Muscle layer of colon (tissue), 2 donors: Measurements from ENCODE around the gene CXADR.

Experiments
- H3K27ac ChIP-seq: one replicate; pipeline ENCODE4 v1.7.0; 2013; ENCODE audit warnings: low read depth, mild to moderate bottlenecking, low read length, moderate library complexity
- H3K27me3 ChIP-seq, 2 donors: one replicate each; pipeline ENCODE4 v1.7.0; 2013; ENCODE audit warnings: low read length in 2 of 2, mild to moderate bottlenecking in 2 of 2; ENCODE audit not compliant: insufficient read depth in 2 of 2, control insufficient read depth in 1 of 2
- H3K36me3 ChIP-seq: one replicate; pipeline ENCODE4 v1.7.0; 2013; ENCODE audit warnings: mild to moderate bottlenecking, low read length; ENCODE audit not compliant: insufficient read depth
- H3K4me1 ChIP-seq: one replicate; pipeline ENCODE4 v1.7.0; 2013; ENCODE audit warnings: mild to moderate bottlenecking, low read length; ENCODE audit not compliant: insufficient read depth
- H3K4me3 ChIP-seq, 2 donors: one replicate each; pipeline ENCODE4 v1.7.0; 2013; ENCODE audit warnings: low read length in 2 of 2, low read depth in 1 of 2, mild to moderate bottlenecking in 1 of 2, moderate library complexity in 1 of 2
- H3K9ac ChIP-seq: one replicate; pipeline ENCODE4 v1.7.0; 2013; ENCODE audit warnings: low read length
- H3K9me3 ChIP-seq: one replicate; pipeline ENCODE4 v1.7.0; 2013; ENCODE audit warnings: mild to moderate bottlenecking, low read length
- donor health status: abdominal sarcoma.
- donor health status: Adenocarcinoma of cecum.

The CXADR gene

DNA sequence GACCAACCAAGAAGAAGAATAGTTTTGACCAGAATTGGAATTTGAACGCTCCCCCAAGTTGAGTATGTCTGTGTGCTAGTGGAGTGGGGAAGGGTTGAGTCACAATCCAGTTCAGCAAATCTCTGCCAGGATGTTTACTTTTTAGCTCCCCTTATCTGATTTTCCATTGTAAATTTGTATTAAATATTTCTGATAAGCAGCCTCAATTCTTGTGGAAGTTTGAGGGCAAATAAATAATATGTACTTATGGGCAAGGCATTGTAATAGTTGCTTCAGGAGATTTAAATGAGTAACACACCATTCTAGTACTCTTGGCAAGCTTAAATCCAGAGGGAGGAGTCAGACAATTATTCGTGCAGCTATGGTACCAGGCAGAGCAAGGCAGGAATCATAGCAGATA is 14.4 kb downstream of the CXADR start:
- Histone ChIP-seq H3K4me3 (no peak overlapping the region), H3K9me3 (no peaks in the 10 kb centered on the region), H3K9ac (no peak overlapping the region), H3K27me3 (no peaks in the 10 kb centered on the region), H3K4me1 (no peaks in the 10 kb centered on the region), H3K27ac (no peak overlapping the region), H3K36me3 (no peaks in the 10 kb centered on the region)

GRCh38 chr21:17527711-17528110 is 14.9 kb downstream of the CXADR start:
- no peaks in the 10 kb centered on the region for H3K36me3 ChIP-seq
- no peaks in the 10 kb centered on the region for H3K27me3 ChIP-seq
- no peak overlapping the region for H3K9ac ChIP-seq
- no peak overlapping the region for H3K4me3 ChIP-seq
- H3K9me3 ChIP-seq, result no peaks in the 10 kb centered on the region
- no peaks in the 10 kb centered on the region for H3K4me1 ChIP-seq
- no peak overlapping the region for H3K27ac ChIP-seq

GRCh38 chr21:17529648-17530047 is 16.8 kb downstream of the CXADR start:
- Histone ChIP-seq H3K4me1 (no peaks in the 10 kb centered on the region), H3K27me3 (no peaks in the 10 kb centered on the region), H3K4me3 (no peak overlapping the region), H3K9ac (no peak overlapping the region), H3K36me3 (no peaks in the 10 kb centered on the region), H3K9me3 (no peaks in the 10 kb centered on the region), H3K27ac (no peak overlapping the region)

GRCh38 chr21:17532292-17532691 is 19.4 kb downstream of the CXADR start:
- H3K9me3 ChIP-seq, result no peaks in the 10 kb centered on the region
- no peaks in the 10 kb centered on the region for H3K4me1 ChIP-seq
- no peaks in the 10 kb centered on the region for H3K27me3 ChIP-seq
- no peak overlapping the region for H3K4me3 ChIP-seq
- H3K36me3 ChIP-seq, result no peaks in the 10 kb centered on the region
- no peak overlapping the region for H3K27ac ChIP-seq
- H3K9ac ChIP-seq, result no peak overlapping the region

DNA sequence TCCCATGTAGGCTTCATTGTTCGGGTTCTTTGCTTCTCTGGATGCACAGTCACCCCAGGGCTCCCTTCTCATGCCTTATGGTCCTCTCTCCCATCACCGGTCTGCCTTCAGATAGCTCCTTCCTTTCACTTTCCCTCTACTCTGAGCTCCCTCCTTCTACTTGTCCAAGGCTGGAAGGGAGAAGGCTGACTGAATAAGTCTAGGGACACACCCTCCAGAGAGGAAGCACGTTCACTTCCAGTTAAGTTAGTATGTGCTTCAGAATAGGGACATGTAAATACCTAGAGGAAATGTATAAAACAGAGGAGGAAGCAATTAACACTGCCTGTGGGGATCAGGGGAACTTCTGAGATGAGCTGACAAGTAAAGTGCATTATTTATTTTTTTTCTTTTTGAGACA is 23.5 kb downstream of the CXADR start:
- no peaks in the 10 kb centered on the region for H3K9me3 ChIP-seq
- no peak overlapping the region for H3K4me3 ChIP-seq
- no peaks in the 10 kb centered on the region for H3K36me3 ChIP-seq
- no peaks in the 10 kb centered on the region for H3K4me1 ChIP-seq
- no peak overlapping the region for H3K9ac ChIP-seq
- H3K27me3 ChIP-seq, result no peaks in the 10 kb centered on the region
- H3K27ac ChIP-seq, result no peak overlapping the region

GRCh38 chr21:17537299-17537698 is 24.5 kb downstream of the CXADR start:
- H3K9ac ChIP-seq, result no peak overlapping the region
- H3K9me3 ChIP-seq, result no peaks in the 10 kb centered on the region
- H3K27ac ChIP-seq, result no peak overlapping the region
- peaks cover 3% of the 10 kb centered on the region for H3K4me1 ChIP-seq
- H3K36me3 ChIP-seq, result no peaks in the 10 kb centered on the region
- no peaks in the 10 kb centered on the region for H3K27me3 ChIP-seq
- no peak overlapping the region for H3K4me3 ChIP-seq

- peaks cover 7% of the 10 kb centered on the region for H3K4me1 ChIP-seq
- H3K27ac ChIP-seq, result no peak overlapping the region
These were observed 25.7 kb downstream of the CXADR start for GRCh38 chr21:17538576-17538975.

GRCh38 chr21:17539323-17539722 is 26.5 kb downstream of the CXADR start:
- Histone ChIP-seq H3K27ac (no peak overlapping the region), H3K9ac (no peak overlapping the region), H3K4me1 (peaks cover 7% of the 10 kb centered on the region), H3K27me3 (no peaks in the 10 kb centered on the region), H3K36me3 (no peaks in the 10 kb centered on the region), H3K9me3 (no peaks in the 10 kb centered on the region), H3K4me3 (no peak overlapping the region)

More at GRCh38 chr21:17538576-17538975, 25.7 kb downstream of the CXADR start:
- Histone ChIP-seq H3K9ac (no peak overlapping the region), H3K36me3 (no peaks in the 10 kb centered on the region), H3K9me3 (no peaks in the 10 kb centered on the region), H3K4me3 (no peak overlapping the region), H3K27me3 (no peaks in the 10 kb centered on the region)

DNA sequence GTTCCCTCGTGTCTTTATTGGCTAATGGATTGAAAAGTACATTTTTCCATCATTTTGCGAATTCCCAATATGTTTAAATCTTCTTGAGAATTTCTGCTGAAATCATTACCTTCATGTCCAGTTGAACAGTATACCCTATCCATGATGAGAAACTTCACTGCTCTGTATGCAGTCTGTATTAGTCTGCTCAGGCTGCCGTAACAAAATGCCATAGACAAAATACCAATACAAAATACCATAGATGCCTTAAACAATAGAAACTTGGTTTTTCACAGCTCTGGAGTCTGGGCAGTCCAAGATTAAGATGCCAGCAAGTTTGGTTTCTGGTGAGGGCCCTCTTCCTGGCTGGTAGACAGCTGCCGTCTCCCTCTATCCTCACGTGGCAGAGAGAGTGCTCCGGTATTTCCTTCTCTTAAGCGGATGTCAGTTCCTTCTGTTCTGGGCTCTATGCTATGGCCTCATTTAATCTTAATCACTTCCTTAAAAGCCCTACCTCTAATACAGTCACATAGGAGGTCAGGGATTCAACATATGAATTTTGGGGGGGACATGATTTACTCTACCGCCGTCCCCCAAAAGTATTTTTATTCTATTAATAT is 27.0 kb downstream of the CXADR start:
- Histone ChIP-seq H3K36me3 (no peaks in the 10 kb centered on the region), H3K9ac (no peak overlapping the region), H3K27me3 (no peaks in the 10 kb centered on the region), H3K4me3 (no peak overlapping the region), H3K27ac (no peak overlapping the region), H3K4me1 (peaks cover 7% of the 10 kb centered on the region), H3K9me3 (no peaks in the 10 kb centered on the region)

DNA sequence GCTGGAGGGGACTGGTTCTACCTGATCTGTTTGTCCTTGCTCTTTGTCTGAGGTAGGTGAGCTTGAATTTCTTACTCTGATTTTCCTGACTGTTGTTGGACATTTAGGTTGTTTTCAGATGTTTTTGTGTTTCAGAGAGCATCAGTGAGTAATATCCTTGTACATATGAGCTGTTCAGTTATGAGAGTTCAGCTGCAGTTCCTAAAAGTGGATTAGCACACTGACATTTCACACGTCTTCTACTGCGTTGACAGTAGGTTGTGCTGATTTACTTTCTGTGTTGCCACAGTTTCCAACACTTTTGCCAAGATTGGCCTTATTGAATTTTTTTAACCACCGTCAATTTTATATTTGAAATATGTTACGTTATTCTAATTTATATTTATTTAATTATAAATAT is 27.7 kb downstream of the CXADR start:
- Histone ChIP-seq H3K27ac (no peak overlapping the region), H3K9me3 (no peaks in the 10 kb centered on the region), H3K4me1 (peaks cover 7% of the 10 kb centered on the region), H3K9ac (no peak overlapping the region), H3K27me3 (no peaks in the 10 kb centered on the region), H3K36me3 (no peaks in the 10 kb centered on the region), H3K4me3 (no peak overlapping the region)

GRCh38 chr21:17542371-17543011 is 29.6 kb downstream of the CXADR start:
- no peaks in the 10 kb centered on the region for H3K36me3 ChIP-seq
- H3K9ac ChIP-seq, result no peak overlapping the region
- H3K27me3 ChIP-seq, result no peaks in the 10 kb centered on the region
- H3K4me3 ChIP-seq, result no peak overlapping the region
- peaks cover 7% of the 10 kb centered on the region for H3K4me1 ChIP-seq
- no peak overlapping the region for H3K27ac ChIP-seq
- H3K9me3 ChIP-seq, result no peaks in the 10 kb centered on the region

GRCh38 chr21:17545007-17545406 is 32.2 kb downstream of the CXADR start:
- Histone ChIP-seq H3K27ac (no peak overlapping the region), H3K27me3 (no peaks in the 10 kb centered on the region), H3K4me1 (peaks cover 7% of the 10 kb centered on the region), H3K9me3 (no peaks in the 10 kb centered on the region), H3K36me3 (no peaks in the 10 kb centered on the region), H3K4me3 (no peak overlapping the region), H3K9ac (no peak overlapping the region)
